ENCODE measurements around the gene EEFSEC. TPM values are rescaled to one million over a fixed set of nuclear protein-coding genes. Genes with fewer than 3 reads are reported as not detected.

EEFSEC gene
- total RNA-seq, 1 donor from 2014 or later, result 10.1 TPM

DNA sequence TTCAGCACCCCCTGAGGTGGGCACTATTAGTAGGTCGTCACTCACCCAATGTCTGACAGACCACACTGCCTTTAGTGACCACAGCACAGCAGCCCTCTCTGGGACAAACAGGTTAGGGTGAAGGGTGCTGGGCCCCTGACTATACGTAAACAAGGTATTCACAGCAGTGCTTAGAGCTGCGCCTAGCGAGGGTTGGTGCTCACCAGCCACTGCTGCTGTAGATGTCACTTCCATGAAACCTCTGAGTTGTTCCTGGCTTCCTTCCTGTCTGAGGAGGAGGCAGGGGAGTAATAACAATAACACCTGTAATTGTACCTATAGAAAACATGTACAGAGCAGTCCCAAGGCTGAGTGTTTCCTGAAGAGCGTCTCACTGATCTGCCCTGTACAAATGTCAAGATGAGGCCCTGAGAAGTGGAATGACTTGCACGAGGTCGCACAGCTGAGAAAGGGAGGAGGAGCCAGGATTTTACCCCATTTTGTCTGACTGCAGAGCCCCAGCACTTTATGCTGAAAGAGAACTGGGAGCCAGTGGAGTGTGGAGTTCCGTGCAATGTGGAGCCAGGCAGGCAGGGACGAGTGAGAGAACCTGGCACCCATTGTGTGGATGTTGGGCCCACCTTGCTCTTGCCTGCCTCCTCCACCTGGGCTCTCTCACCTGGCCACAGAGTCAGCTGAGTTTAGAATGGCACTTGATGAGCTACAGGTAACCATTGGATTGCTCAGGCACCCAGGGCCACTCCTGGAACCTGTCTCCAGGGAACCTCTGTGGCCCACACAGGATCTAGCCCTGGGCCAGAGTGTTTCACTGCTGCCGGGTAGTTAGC, 219.6 kb downstream of the EEFSEC start:
- H3K4me3 ChIP-seq (ENCODE audit: low read depth, low read length), result no peak overlapping the region
- DNase-seq (ENCODE audit: low read depth), result no peak
- TF ChIP-seq, protein P1, sequence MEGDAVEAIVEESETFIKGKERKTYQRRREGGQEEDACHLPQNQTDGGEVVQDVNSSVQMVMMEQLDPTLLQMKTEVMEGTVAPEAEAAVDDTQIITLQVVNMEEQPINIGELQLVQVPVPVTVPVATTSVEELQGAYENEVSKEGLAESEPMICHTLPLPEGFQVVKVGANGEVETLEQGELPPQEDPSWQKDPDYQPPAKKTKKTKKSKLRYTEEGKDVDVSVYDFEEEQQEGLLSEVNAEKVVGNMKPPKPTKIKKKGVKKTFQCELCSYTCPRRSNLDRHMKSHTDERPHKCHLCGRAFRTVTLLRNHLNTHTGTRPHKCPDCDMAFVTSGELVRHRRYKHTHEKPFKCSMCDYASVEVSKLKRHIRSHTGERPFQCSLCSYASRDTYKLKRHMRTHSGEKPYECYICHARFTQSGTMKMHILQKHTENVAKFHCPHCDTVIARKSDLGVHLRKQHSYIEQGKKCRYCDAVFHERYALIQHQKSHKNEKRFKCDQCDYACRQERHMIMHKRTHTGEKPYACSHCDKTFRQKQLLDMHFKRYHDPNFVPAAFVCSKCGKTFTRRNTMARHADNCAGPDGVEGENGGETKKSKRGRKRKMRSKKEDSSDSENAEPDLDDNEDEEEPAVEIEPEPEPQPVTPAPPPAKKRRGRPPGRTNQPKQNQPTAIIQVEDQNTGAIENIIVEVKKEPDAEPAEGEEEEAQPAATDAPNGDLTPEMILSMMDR (conservative IDR thresholded peaks at IDR 0.05; ENCODE audit: low read depth, low read length), result no peak

DNA sequence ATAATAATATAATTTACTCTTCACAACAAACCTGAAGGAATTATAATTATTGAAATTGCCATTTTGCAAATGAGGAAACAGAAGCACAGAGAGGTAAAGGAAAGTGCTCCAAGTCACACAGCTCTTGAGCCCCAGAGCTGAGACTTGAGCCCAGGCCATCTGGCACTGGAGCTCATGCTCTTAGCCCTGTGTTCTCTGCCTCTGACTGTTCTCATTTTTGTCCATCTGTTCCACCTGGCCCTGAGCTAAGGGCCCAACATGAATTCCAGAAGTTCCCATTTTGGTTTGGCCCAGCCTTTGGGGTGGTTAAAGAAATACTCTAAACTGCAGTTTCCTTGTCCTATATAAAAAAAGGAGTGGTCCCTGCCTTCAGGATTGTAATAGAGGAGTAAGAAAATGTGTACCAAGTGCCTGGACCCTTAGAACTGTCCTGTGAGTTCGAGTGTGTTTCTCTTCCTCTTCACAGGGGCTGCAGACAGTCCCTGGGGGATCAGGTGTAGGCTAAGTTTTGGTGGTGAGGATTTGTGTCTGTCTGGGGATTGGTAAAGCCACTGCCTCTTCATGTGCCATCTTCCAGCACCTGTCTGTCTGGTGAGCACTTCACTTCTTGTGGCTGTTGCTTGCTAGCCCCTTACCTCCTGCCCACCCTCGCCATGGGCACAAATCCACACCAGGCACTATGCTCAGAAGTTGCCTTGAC, 221.6 kb downstream of the EEFSEC start:
- H3K4me3 ChIP-seq (ENCODE audit: low read depth, low read length), result no peak overlapping the region
- TF ChIP-seq, protein P1 (conservative IDR thresholded peaks at IDR 0.05; ENCODE audit: low read depth, low read length), result no peak
- no peak for DNase-seq (ENCODE audit: low read depth)

DNA sequence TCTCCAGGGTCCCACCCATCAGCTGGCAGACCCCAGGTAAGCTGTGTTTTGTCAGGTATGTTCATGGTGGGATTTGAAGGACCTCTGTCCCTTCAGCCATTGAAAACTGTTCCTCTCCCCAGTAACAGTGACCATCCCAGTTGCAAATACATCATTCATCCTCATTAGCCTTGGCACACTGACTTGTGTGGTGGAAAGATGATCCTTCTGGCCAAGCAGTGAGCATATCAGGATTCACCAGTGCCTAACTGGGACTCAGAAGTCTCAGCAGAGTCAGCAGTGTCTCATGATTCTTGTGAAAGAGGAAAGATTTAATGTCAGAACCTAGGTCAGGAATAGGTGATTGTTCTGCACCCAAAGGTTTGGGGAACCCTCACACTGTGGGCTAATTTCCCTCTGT, 223.2 kb downstream of the EEFSEC start:
- TF ChIP-seq, protein P1 (conservative IDR thresholded peaks at IDR 0.05; ENCODE audit: low read depth, low read length), result no peak
- DNase-seq (ENCODE audit: low read depth), result no peak
- H3K4me3 ChIP-seq (ENCODE audit: low read depth, low read length), result no peak overlapping the region

DNA sequence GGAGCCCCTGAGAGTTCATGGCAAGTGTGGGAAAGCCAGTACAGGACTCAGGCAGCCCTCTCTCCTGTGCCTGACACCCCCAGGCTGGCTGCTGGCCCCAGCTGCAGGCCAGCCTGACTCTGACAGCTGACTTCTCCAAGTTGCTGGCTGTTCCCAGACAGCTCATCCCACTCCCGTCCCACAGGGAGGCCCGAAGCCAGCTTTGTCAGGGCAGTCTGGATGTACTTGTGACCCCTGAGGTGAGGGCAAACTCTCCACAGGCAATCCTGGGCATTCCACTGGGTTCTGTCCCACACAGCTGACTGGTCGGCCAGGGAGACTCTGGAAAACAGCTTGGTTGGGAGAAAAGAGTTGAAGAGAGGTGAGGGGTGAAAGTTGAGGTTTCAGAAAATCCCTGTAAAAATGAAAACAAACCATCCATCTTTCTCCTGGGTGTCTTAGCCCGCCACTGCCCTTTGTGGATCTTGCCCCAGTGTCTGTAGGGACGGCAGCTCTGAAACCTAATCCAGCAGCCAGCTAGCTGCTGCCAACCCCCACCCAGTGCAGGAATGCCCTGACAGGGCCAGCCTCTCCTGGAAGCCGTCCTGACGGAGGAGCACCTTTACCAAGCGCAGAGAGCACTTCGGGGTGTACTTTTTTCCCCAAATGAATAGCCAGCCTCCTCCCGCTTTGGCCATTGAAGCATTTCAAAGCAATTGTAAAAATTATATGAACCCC, 225.5 kb downstream of the EEFSEC start:
- no peak overlapping the region for H3K4me3 ChIP-seq (ENCODE audit: low read depth, low read length)
- TF ChIP-seq, protein P1 (conservative IDR thresholded peaks at IDR 0.05; ENCODE audit: low read depth, low read length), result no peak
- DNase-seq (ENCODE audit: low read depth), result no peak

DNA sequence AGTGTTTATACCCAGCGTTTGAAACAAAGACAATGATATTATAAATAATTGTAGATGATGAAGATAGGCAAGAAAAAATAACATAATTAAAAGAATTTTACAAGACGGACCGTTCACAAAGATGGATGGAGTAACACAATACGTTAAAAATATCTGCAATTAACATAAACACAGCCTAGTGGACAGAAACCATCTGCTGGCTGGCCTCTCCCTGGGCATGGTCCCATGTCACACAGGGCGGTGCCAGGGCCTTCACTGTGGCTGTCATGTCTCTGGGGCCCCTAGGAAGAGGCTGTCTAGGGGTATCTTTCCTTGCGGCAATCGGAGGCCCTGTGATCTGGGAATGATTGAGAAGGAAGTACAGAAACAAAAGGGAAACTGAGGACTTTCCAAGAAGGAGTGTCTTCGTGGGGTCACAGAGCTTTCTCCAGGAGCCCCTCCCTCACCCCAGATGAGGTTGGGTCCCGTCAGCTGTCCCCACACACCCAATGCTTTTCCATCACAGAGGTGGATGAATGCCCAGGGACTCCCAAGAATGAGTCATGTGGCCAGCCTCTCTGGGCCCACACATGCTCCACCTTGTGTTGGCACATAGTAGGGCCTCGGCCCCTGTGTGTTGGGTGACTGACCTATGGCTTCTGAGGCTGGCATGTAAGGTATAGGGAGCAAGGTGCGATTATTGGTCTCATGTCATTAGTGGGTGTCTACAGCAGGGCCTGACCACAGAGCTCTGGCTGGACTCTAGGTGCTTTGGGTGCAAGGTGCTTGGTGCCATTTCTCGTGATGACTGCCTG, 226.3 kb downstream of the EEFSEC start:
- TF ChIP-seq, protein P1 (conservative IDR thresholded peaks at IDR 0.05; ENCODE audit: low read depth, low read length), result no peak
- no peak for DNase-seq (ENCODE audit: low read depth)
- H3K4me3 ChIP-seq (ENCODE audit: low read depth, low read length), result no peak overlapping the region

DNA sequence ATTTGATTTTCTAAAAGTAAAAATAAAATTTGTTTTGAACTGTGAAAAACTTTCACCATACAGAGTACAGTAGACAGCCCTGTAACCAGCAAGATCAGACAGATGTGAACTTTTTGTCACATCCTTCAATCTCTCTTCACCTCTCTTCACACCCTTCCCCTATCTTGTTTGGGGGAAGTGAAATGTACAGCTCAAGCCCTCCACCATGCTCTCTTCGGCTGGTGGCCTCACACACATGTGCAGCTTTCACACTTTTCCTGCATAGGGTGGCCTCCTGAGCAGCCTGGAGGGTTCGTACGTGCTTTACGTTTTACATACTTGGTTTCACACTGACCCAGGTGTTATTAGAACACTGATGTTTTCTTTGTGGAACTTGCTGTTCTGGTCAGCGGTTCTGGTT, 227.0 kb downstream of the EEFSEC start:
- no peak overlapping the region for H3K4me3 ChIP-seq (ENCODE audit: low read depth, low read length)
- no peak for DNase-seq (ENCODE audit: low read depth)

More for the DNA sequence above, 227.0 kb downstream of the EEFSEC start:
- TF ChIP-seq, protein P1 (conservative IDR thresholded peaks at IDR 0.05; ENCODE audit: low read depth, low read length), result no peak

Data from epithelial cell of proximal tubule (primary cell).